GM18499 (cell line): ENCODE results near the gene CPLX4.

ENCODE experiments used
- ATAC-seq: cut with Tn5 transposase; IDR thresholded peaks from one replicate; pipeline ENCODE4 v1.9.1; 2021; ENCODE audit warnings: moderate number of reproducible peaks; ENCODE audit not compliant: insufficient read depth, unreplicated experiment

The CPLX4 gene

GRCh38 chr18:59318460-59319050 is at the start of gene CPLX4:
Gene CPLX4, minus strand, starts transcription at chr18:59318649. Its CDS starts 187 bp downstream, at chr18:59318462.
- ATAC-seq, result no peak

- no peak for ATAC-seq
These were observed 41.9 kb upstream of the CPLX4 start for GRCh38 chr18:59360381-59360780.

- peak; percentile 8 for ATAC-seq
These were observed 41.1 kb upstream of the CPLX4 start for GRCh38 chr18:59359576-59359952.

- peak; percentile 79 for ATAC-seq
These were observed 40.5 kb upstream of the CPLX4 start, which contains the start of gene LMAN1 for GRCh38 chr18:59358712-59359575. Gene LMAN1, minus strand, starts transcription at chr18:59359265. Its CDS starts 21 bp downstream, at chr18:59359244.

- ATAC-seq, result no peak
These were observed 39.9 kb upstream of the CPLX4 start for GRCh38 chr18:59358414-59358711.

- no peak for ATAC-seq
These were observed 39.5 kb upstream of the CPLX4 start for GRCh38 chr18:59357928-59358327.

- no peak for ATAC-seq
These were observed 36.3 kb upstream of the CPLX4 start for GRCh38 chr18:59354731-59355130.

GRCh38 chr18:59353079-59353680 is 34.7 kb upstream of the CPLX4 start:
- no peak for ATAC-seq

- ATAC-seq, result no peak
These were observed 33.9 kb upstream of the CPLX4 start for GRCh38 chr18:59352250-59352855.

GRCh38 chr18:59345556-59345955 is 27.1 kb upstream of the CPLX4 start:
- ATAC-seq, result no peak

GRCh38 chr18:59344996-59345395 is 26.5 kb upstream of the CPLX4 start:
- ATAC-seq, result no peak

- no peak for ATAC-seq
These were observed 25.5 kb upstream of the CPLX4 start for GRCh38 chr18:59343926-59344325.

GRCh38 chr18:59340817-59341216 is 22.4 kb upstream of the CPLX4 start:
- no peak for ATAC-seq

GRCh38 chr18:59340312-59340711 is 21.9 kb upstream of the CPLX4 start:
- no peak for ATAC-seq

GRCh38 chr18:59332986-59333385 is 14.5 kb upstream of the CPLX4 start:
- no peak for ATAC-seq

- no peak for ATAC-seq
These were observed 10.2 kb upstream of the CPLX4 start for GRCh38 chr18:59328683-59329082.

GRCh38 chr18:59325965-59326364 is 7.5 kb upstream of the CPLX4 start:
- no peak for ATAC-seq

GRCh38 chr18:59324623-59324971 is 6.1 kb upstream of the CPLX4 start:
- ATAC-seq, result no peak

GRCh38 chr18:59323931-59324622 is 5.6 kb upstream of the CPLX4 start:
- ATAC-seq, result no peak

GRCh38 chr18:59311631-59312030 is 6.8 kb downstream of the CPLX4 start:
- no peak for ATAC-seq

GRCh38 chr18:59308938-59309260 is 9.6 kb downstream of the CPLX4 start:
- no peak for ATAC-seq
